HEK293 (cell line): ENCODE measurements around the gene STMP1.

Experiments used
- EGR2 ChIP-seq: fragments of 450-650 bp; formaldehyde crosslinking; IDR thresholded peaks from 2 replicates; pipeline ENCODE4 v1.5.1; 2016; ENCODE audit warnings: low read depth, missing biosample characterization, missing genetic modification characterization
- HOXC10 ChIP-seq: sonication (generic); formaldehyde crosslinking; IDR thresholded peaks from 2 replicates; pipeline ENCODE4 v1.8.1; 2023; ENCODE audit warnings: mild to moderate bottlenecking, missing genetic modification reagents
- KLF10 ChIP-seq: fragments of 450-650 bp; IDR thresholded peaks from 2 replicates; pipeline ENCODE4 v1.5.1; 2018; ENCODE audit warnings: missing biosample characterization, mild to moderate bottlenecking, missing genetic modification characterization
- KLF17 ChIP-seq: fragments of 450-650 bp; formaldehyde crosslinking; IDR thresholded peaks from 2 replicates; pipeline ENCODE4 v1.5.1; 2016; ENCODE audit warnings: missing biosample characterization, missing genetic modification characterization
- KLF9 ChIP-seq: fragments of 450-650 bp; formaldehyde crosslinking; IDR thresholded peaks from 2 replicates; pipeline ENCODE4 v1.5.1; 2016; ENCODE audit warnings: missing biosample characterization, missing genetic modification characterization, low read depth
- PATZ1 ChIP-seq: fragments of 450-650 bp; formaldehyde crosslinking; IDR thresholded peaks from 2 replicates; pipeline ENCODE4 v1.5.1; 2016; ENCODE audit warnings: missing biosample characterization, missing genetic modification characterization
- PRDM6 ChIP-seq: fragments of 450-650 bp; formaldehyde crosslinking; IDR thresholded peaks from 2 replicates; pipeline ENCODE4 v1.5.1; 2017; ENCODE audit warnings: missing biosample characterization, missing genetic modification characterization
- SETDB1 ChIP-seq: IDR thresholded peaks from one replicate; pipeline ENCODE4 v1.6.1; 2017; ENCODE audit warnings: mild to moderate bottlenecking, low read length, moderate library complexity, mixed read lengths; ENCODE audit not compliant: insufficient read length
- YY1 ChIP-seq: fragments of 450-650 bp; formaldehyde crosslinking; IDR thresholded peaks from 2 replicates; pipeline ENCODE4 v1.5.1; 2018; ENCODE audit warnings: missing biosample characterization, missing genetic modification characterization
- ZBTB11 ChIP-seq: fragments of 450-650 bp; formaldehyde crosslinking; conservative IDR thresholded peaks from 2 replicates; pipeline ENCODE4 v1.5.1; 2016; ENCODE audit warnings: low read depth, missing biosample characterization, missing genetic modification characterization
- ZBTB17 ChIP-seq: fragments of 450-650 bp; formaldehyde crosslinking; IDR thresholded peaks from 2 replicates; pipeline ENCODE4 v1.5.1; 2016; ENCODE audit warnings: missing biosample characterization, missing genetic modification characterization
- ZBTB20 ChIP-seq: fragments of 450-650 bp; formaldehyde crosslinking; IDR thresholded peaks from 2 replicates; pipeline ENCODE4 v1.5.1; 2016; ENCODE audit warnings: missing biosample characterization, missing genetic modification characterization
- ZBTB21 ChIP-seq: fragments of 450-650 bp; formaldehyde crosslinking; IDR thresholded peaks from 2 replicates; pipeline ENCODE4 v1.5.1; 2017; ENCODE audit warnings: missing biosample characterization, missing genetic modification characterization
- ZBTB48 ChIP-seq: fragments of 450-650 bp; formaldehyde crosslinking; IDR thresholded peaks from 2 replicates; pipeline ENCODE4 v1.5.1; 2016; ENCODE audit warnings: missing biosample characterization, missing genetic modification characterization
- ZFP37 ChIP-seq: fragments of 450-650 bp; formaldehyde crosslinking; IDR thresholded peaks from 2 replicates; pipeline ENCODE4 v1.5.1; 2016; ENCODE audit warnings: missing biosample characterization, missing genetic modification characterization
- ZNF24 ChIP-seq: fragments of 450-650 bp; formaldehyde crosslinking; IDR thresholded peaks from 2 replicates; pipeline ENCODE4 v1.5.1; 2016; ENCODE audit warnings: missing biosample characterization, missing genetic modification characterization
- ZNF274 ChIP-seq, 2 experiments: fragments of 200-500 bp in 1 of 2; fragments of 450-650 bp in 1 of 2; sonication (Bioruptor generic) in 1 of 2; formaldehyde crosslinking in 1 of 2; IDR thresholded peaks; 2 replicates each; pipeline versions ENCODE4 v1.5.1 to v1.6.1; 2014 to 2016; ENCODE audit warnings: borderline replicate concordance in 1 of 2, inconsistent platforms in 1 of 2, low read length in 1 of 2, missing biosample characterization in 1 of 2, missing genetic modification characterization in 1 of 2
- ZNF354C ChIP-seq: fragments of 450-650 bp; formaldehyde crosslinking; IDR thresholded peaks from 2 replicates; pipeline ENCODE4 v1.5.1; 2016; ENCODE audit warnings: missing biosample characterization, missing genetic modification characterization, low read depth, borderline replicate concordance
- ZNF391 ChIP-seq: fragments of 450-650 bp; formaldehyde crosslinking; IDR thresholded peaks from 2 replicates; pipeline ENCODE4 v1.5.1; 2016; ENCODE audit warnings: low read depth, missing biosample characterization, missing genetic modification characterization, borderline replicate concordance
- ZNF404 ChIP-seq: fragments of 450-650 bp; formaldehyde crosslinking; IDR thresholded peaks from 2 replicates; pipeline ENCODE4 v1.5.1; 2017; ENCODE audit warnings: missing biosample characterization, missing genetic modification characterization
- ZNF416 ChIP-seq: fragments of 450-650 bp; formaldehyde crosslinking; IDR thresholded peaks from 2 replicates; pipeline ENCODE4 v1.5.1; 2016; ENCODE audit warnings: missing biosample characterization, missing genetic modification characterization
- ZNF501 ChIP-seq: fragments of 450-650 bp; formaldehyde crosslinking; IDR thresholded peaks from 2 replicates; pipeline ENCODE4 v1.5.1; 2016; ENCODE audit warnings: missing biosample characterization, missing genetic modification characterization
- ZNF544 ChIP-seq: fragments of 450-650 bp; formaldehyde crosslinking; IDR thresholded peaks from 2 replicates; pipeline ENCODE4 v1.5.0; 2017; ENCODE audit warnings: missing biosample characterization, missing genetic modification characterization
- ZNF548 ChIP-seq: fragments of 450-650 bp; formaldehyde crosslinking; IDR thresholded peaks from 2 replicates; pipeline ENCODE4 v1.5.1; 2016; ENCODE audit warnings: missing biosample characterization, missing genetic modification characterization
- ZNF558 ChIP-seq: fragments of 450-650 bp; formaldehyde crosslinking; IDR thresholded peaks from 2 replicates; pipeline ENCODE4 v1.5.1; 2016; ENCODE audit warnings: missing biosample characterization, missing genetic modification characterization
- ZNF610 ChIP-seq: fragments of 450-650 bp; formaldehyde crosslinking; IDR thresholded peaks from 2 replicates; pipeline ENCODE4 v1.5.1; 2016; ENCODE audit warnings: missing biosample characterization, missing genetic modification characterization, borderline replicate concordance
- ZNF639 ChIP-seq: fragments of 450-650 bp; formaldehyde crosslinking; IDR thresholded peaks from 2 replicates; pipeline ENCODE4 v1.5.1; 2016; ENCODE audit warnings: missing biosample characterization, missing genetic modification characterization
- ZNF747 ChIP-seq: fragments of 450-650 bp; formaldehyde crosslinking; IDR thresholded peaks from 2 replicates; pipeline ENCODE4 v1.5.1; 2016; ENCODE audit warnings: missing biosample characterization, missing genetic modification characterization
- ZNF776 ChIP-seq: fragments of 450-650 bp; formaldehyde crosslinking; IDR thresholded peaks from 2 replicates; pipeline ENCODE4 v1.5.0; 2017; ENCODE audit warnings: missing biosample characterization, missing genetic modification characterization, borderline replicate concordance

Gene STMP1

GRCh38 chr7:135706858-135707569, 44.7 kb downstream of the STMP1 start (continued):
- no peak for TF ChIP-seq ZNF274 (IDR thresholded peaks at IDR 0.05; ENCODE audit: low read length)
- no peak for TF ChIP-seq ZNF274 (tag by site-specific recombination; IDR thresholded peaks at IDR 0.05; ENCODE audit: borderline replicate concordance)
- TF ChIP-seq PRDM6 (tag by site-specific recombination): no peak; the same call in 1 of the 2 replicates
- TF ChIP-seq ZNF391 (tag by site-specific recombination): no peak
- no peak for TF ChIP-seq ZBTB20 (tag by site-specific recombination)
- TF ChIP-seq ZBTB21 (tag by site-specific recombination): no peak
- TF ChIP-seq ZBTB11: no peak
- TF ChIP-seq ZBTB17: no peak
- TF ChIP-seq ZNF354C (tag by site-specific recombination): no peak
- 0 out of 2 replicates have a peak, but pooled peaks have one; percentile 35 for TF ChIP-seq ZNF24 (tag by site-specific recombination)
- no peak for TF ChIP-seq ZNF548 (tag by site-specific recombination)
- no peak for TF ChIP-seq ZNF544 (tag by site-specific recombination)
- TF ChIP-seq ZNF501 (tag by site-specific recombination): no peak
- no peak for TF ChIP-seq ZNF416 (tag by site-specific recombination)
- TF ChIP-seq YY1 (tag by site-specific recombination): no peak
- TF ChIP-seq KLF10: 0 out of 2 replicates have a peak, but pooled peaks have one; percentile 39
- TF ChIP-seq KLF9 (tag by site-specific recombination): no peak
- no peak for TF ChIP-seq HOXC10 (CRISPR knock-in tag)
- no peak for TF ChIP-seq ZNF558
- no peak for TF ChIP-seq ZBTB48 (tag by site-specific recombination)
- no peak for TF ChIP-seq ZNF747 (tag by site-specific recombination)
- TF ChIP-seq ZNF776 (tag by site-specific recombination): no peak
- no peak for TF ChIP-seq ZNF404 (tag by site-specific recombination)
- peak; percentile 26; the same call in 1 of the 2 replicates for TF ChIP-seq ZNF610
- TF ChIP-seq SETDB1: peak; percentile 80
- no peak for TF ChIP-seq KLF17 (tag by site-specific recombination)
- no peak for TF ChIP-seq ZFP37
- TF ChIP-seq PATZ1 (tag by site-specific recombination): 0 out of 2 replicates have a peak, but pooled peaks have one; percentile 15
- 0 out of 2 replicates have a peak, but pooled peaks have one; percentile 75 for TF ChIP-seq ZNF639 (tag by site-specific recombination)
- TF ChIP-seq EGR2: 0 out of 2 replicates have a peak, but pooled peaks have one; percentile 18
